PFSK-1 (cell line): ENCODE data around the gene THBD.

ENCODE experiments used
- FOXP2 ChIP-seq: optimal IDR thresholded peaks from 2 replicates; pipeline ENCODE3; 2011; ENCODE audit warnings: borderline replicate concordance, control low read depth, inconsistent platforms; ENCODE audit not compliant: insufficient read depth; ENCODE audit errors: extremely low read length, extremely low read depth
- POLR2AphosphoS5 ChIP-seq: IDR thresholded peaks from 2 replicates; pipeline ENCODE4 v1.6.1; 2012; ENCODE audit warnings: low read depth, mild to moderate bottlenecking, control low read depth, low read length, moderate library complexity
- SIN3A ChIP-seq: IDR thresholded peaks from 2 replicates; pipeline ENCODE4 v1.6.1; 2012; ENCODE audit warnings: mild to moderate bottlenecking, low read length, moderate library complexity, borderline replicate concordance; ENCODE audit not compliant: insufficient read depth
- TAF1 ChIP-seq: IDR thresholded peaks from 2 replicates; pipeline ENCODE4 v1.6.1; 2012; ENCODE audit warnings: low read length, control low read depth, borderline replicate concordance; ENCODE audit not compliant: insufficient read depth
- TF ChIP-seq, protein P1 (sequence below), 2 experiments: IDR thresholded peaks; 2 replicates each; pipeline versions ENCODE4 v1.6.1 to v1.8.0; 2011 to 2012; ENCODE audit warnings: low read depth in 2 of 2, low read length in 2 of 2, control low read depth in 1 of 2, inconsistent platforms in 1 of 2, mild to moderate bottlenecking in 1 of 2, moderate library complexity in 1 of 2; ENCODE audit not compliant: insufficient read depth in 1 of 2

Gene THBD

DNA sequence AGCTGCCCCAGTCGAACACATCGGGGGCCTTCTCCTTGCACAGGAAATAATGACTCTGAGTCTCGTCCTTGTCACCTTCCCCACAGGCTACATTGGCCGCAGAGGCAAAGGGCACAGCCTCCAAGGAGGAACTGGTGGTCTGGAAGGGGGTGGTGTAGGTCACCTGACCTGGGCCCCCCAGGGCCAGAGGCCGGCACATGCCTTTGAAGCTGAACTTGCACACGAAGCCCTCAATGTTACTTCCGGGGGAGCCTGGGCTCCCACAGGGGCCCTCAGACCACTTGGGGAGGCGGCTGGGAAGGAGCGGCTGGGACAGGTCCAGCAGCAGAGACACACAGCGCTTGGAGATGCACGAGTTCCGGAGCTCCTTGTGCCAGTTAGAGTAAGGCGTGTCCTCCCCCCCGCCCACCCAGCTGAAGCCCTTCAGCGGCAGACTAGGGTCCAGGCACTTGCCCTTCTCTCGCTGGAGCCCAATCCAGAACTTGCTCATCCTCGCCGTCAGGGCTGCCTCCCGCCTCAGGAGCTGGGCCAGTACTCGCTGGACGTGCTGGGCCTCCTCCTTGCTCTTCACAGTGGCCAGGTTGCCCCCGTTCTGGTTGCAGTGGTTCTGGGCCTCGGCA, 36.1 kb upstream of the THBD start:
- no peak for TF ChIP-seq SIN3A
- TF ChIP-seq TAF1: no peak
- no peak for TF ChIP-seq FOXP2
- TF ChIP-seq, protein P1, sequence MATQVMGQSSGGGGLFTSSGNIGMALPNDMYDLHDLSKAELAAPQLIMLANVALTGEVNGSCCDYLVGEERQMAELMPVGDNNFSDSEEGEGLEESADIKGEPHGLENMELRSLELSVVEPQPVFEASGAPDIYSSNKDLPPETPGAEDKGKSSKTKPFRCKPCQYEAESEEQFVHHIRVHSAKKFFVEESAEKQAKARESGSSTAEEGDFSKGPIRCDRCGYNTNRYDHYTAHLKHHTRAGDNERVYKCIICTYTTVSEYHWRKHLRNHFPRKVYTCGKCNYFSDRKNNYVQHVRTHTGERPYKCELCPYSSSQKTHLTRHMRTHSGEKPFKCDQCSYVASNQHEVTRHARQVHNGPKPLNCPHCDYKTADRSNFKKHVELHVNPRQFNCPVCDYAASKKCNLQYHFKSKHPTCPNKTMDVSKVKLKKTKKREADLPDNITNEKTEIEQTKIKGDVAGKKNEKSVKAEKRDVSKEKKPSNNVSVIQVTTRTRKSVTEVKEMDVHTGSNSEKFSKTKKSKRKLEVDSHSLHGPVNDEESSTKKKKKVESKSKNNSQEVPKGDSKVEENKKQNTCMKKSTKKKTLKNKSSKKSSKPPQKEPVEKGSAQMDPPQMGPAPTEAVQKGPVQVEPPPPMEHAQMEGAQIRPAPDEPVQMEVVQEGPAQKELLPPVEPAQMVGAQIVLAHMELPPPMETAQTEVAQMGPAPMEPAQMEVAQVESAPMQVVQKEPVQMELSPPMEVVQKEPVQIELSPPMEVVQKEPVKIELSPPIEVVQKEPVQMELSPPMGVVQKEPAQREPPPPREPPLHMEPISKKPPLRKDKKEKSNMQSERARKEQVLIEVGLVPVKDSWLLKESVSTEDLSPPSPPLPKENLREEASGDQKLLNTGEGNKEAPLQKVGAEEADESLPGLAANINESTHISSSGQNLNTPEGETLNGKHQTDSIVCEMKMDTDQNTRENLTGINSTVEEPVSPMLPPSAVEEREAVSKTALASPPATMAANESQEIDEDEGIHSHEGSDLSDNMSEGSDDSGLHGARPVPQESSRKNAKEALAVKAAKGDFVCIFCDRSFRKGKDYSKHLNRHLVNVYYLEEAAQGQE (IDR thresholded peaks at IDR 0.05; ENCODE audit: insufficient read depth in 1 of 2, low read depth in 2 of 2, low read length in 2 of 2): no peak
- TF ChIP-seq POLR2AphosphoS5: no peak

GRCh38 chr20:23084845-23085365, 35.4 kb upstream of the THBD start:
- TF ChIP-seq POLR2AphosphoS5: no peak
- TF ChIP-seq TAF1: no peak
- TF ChIP-seq FOXP2: no peak
- TF ChIP-seq, protein P1 (IDR thresholded peaks at IDR 0.05; ENCODE audit: insufficient read depth in 1 of 2, low read depth in 2 of 2, low read length in 2 of 2): no peak
- TF ChIP-seq SIN3A: no peak

GRCh38 chr20:23084282-23084844, 34.9 kb upstream of the THBD start:
- TF ChIP-seq SIN3A: no peak
- TF ChIP-seq FOXP2: no peak
- TF ChIP-seq, protein P1 (IDR thresholded peaks at IDR 0.05; ENCODE audit: insufficient read depth in 1 of 2, low read depth in 2 of 2, low read length in 2 of 2): no peak
- no peak for TF ChIP-seq POLR2AphosphoS5
- no peak for TF ChIP-seq TAF1

- no peak for TF ChIP-seq SIN3A
- TF ChIP-seq POLR2AphosphoS5: no peak
- TF ChIP-seq FOXP2: no peak
Observed at GRCh38 chr20:23083553-23084220, 34.2 kb upstream of the THBD start.

- TF ChIP-seq FOXP2: no peak
- TF ChIP-seq POLR2AphosphoS5: no peak
Observed at GRCh38 chr20:23082846-23083552, 33.5 kb upstream of the THBD start.
